Karpas-422 (cell line): Measurements from ENCODE around the gene LPP. TPM values are rescaled to one million over a fixed set of nuclear protein-coding genes. Genes with fewer than 3 reads are reported as not detected.
A peak's percentile ranks its signal among the peaks of the same experiment; 100 is the strongest.

Source experiments
- DNase-seq: peaks from one replicate; pipeline ENCODE4 v3.0.0-alpha.2; 2015
- H2AFZ ChIP-seq: fragments of 200-600 bp; sonication (generic); 2 replicates; pipeline ENCODE4 v1.6.1; 2014; ENCODE audit warnings: antibody characterized with exemption, low read length, mixed read lengths
- H3K27ac ChIP-seq: fragments of 200-600 bp; sonication (generic); 2 replicates; pipeline ENCODE4 v1.5.1; 2014; ENCODE audit warnings: mild to moderate bottlenecking, low read length, moderate library complexity
- H3K27me3 ChIP-seq: fragments of 200-600 bp; sonication (generic); 2 replicates; pipeline ENCODE4 v1.6.1; 2014; ENCODE audit warnings: low read length, mixed read lengths
- H3K36me3 ChIP-seq: fragments of 200-600 bp; sonication (generic); 2 replicates; pipeline ENCODE4 v1.6.1; 2014; ENCODE audit warnings: low read length, mixed read lengths; ENCODE audit not compliant: insufficient read depth
- H3K4me1 ChIP-seq: fragments of 200-600 bp; sonication (generic); 2 replicates; pipeline ENCODE4 v1.6.1; 2014; ENCODE audit warnings: mild to moderate bottlenecking, low read length, mixed read lengths
- H3K4me2 ChIP-seq: fragments of 200-600 bp; sonication (generic); 2 replicates; pipeline ENCODE4 v1.6.1; 2014; ENCODE audit warnings: low read length, low read depth, mild to moderate bottlenecking; ENCODE audit not compliant: poor library complexity, severe bottlenecking
- H3K4me3 ChIP-seq: fragments of 200-600 bp; sonication (generic); 2 replicates; pipeline ENCODE4 v1.5.1; 2014; ENCODE audit warnings: mild to moderate bottlenecking, antibody characterized with exemption, low read length, mixed read lengths
- H3K79me2 ChIP-seq: fragments of 200-600 bp; sonication (generic); 2 replicates; pipeline ENCODE4 v1.6.1; 2014; ENCODE audit warnings: mild to moderate bottlenecking, low read length, mixed read lengths
- H3K9ac ChIP-seq: fragments of 200-600 bp; sonication (generic); 2 replicates; pipeline ENCODE4 v1.6.0; 2014; ENCODE audit warnings: low read length
- H3K9me2 ChIP-seq: fragments of 200-600 bp; sonication (generic), shearing (Covaris generic); replicated peaks from 2 replicates; pipeline ENCODE4 v1.6.0; 2014; ENCODE audit warnings: mild to moderate bottlenecking, low read length, moderate library complexity; ENCODE audit not compliant: insufficient read depth
- H3K9me3 ChIP-seq: fragments of 300-700, 200-600 bp; sonication (generic); 2 replicates; pipeline ENCODE4 v1.6.1; 2014; ENCODE audit warnings: low read length, mixed read lengths
- H4K20me1 ChIP-seq: fragments of 200-600 bp; sonication (generic); 2 replicates; pipeline ENCODE4 v1.6.1; 2014; ENCODE audit warnings: mild to moderate bottlenecking, antibody characterized with exemption, low read length, low read depth; ENCODE audit not compliant: insufficient read depth
- total RNA-seq: library from RNA; depleted of rRNA; stranded (reverse); fragments of >200 nt; shearing (Covaris generic); gene quantifications from 2 replicates; pipeline ENCODE4 v1.2.3, GENCODE V29; 2014; ENCODE audit warnings: low replicate concordance

Gene LPP
- total RNA-seq, 1 experiment from 2014 or later: 88.5 TPM

DNA sequence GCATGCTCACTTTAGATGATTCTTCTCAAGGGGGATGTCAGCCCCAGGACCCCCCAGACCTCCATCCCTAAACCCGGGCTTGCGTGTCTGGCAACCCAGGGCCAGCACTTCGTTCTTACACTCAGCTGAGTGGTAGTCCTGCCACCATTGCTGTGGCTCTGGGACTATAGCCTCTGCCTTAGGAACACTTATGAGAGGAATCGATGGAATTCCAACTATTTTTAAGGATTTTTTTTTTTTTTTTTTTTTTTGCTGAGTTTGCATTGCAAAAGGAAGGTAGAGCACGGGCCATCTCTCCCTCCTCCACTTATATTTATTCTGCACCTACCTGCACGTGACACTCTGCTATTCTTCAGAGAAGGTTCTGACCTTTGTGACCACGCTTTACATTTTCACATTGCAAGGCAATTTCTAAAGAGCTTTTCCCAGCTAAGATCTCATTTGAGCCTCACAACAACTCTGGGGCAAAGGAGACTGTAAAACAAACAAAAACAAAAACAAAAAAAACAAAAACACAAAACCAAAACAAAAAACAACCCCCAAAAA, 113.9 kb downstream of the LPP start:
- DNase-seq: no peak
- H3K9ac ChIP-seq: no peak overlapping the region

DNA sequence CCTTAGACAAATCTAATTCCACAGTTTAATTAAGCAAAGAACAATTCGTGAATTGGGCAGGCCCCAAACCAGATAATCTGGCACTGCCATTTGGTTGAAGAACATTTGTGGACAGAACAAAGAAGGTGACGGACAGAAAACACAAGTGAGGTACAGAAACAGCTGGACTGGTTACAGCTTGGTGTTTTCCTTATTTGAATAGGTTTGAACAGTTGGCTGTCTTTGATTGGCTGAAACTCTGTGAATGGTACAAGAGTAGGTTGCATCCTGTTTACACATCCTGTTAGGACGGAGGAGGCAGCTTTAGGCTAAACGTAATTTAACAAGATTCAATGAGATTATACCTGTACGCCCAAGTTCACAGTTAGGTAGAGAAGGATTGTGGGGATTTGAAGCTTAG, 114.4 kb downstream of the LPP start:
- Histone ChIP-seq H3K36me3 (no peaks in the 10 kb centered on the region), H3K4me2 (no peak overlapping the region), H3K79me2 (no peaks in the 10 kb centered on the region), H4K20me1 (no peaks in the 10 kb centered on the region), H3K9me2 (no peaks in the 10 kb centered on the region), H3K9ac (no peak overlapping the region), H2AFZ (no peak overlapping the region), H3K4me3 (no peak overlapping the region), H3K27ac (no peak overlapping the region), H3K9me3 (no peaks in the 10 kb centered on the region), H3K4me1 (peaks cover 44% of the 10 kb centered on the region), H3K27me3 (no peaks in the 10 kb centered on the region)
- no peak for DNase-seq

More for the DNA sequence above, 113.9 kb downstream of the LPP start:
- H3K36me3 ChIP-seq: no peaks in the 10 kb centered on the region
- H4K20me1 ChIP-seq: no peaks in the 10 kb centered on the region
- H3K4me3 ChIP-seq: no peak overlapping the region
- no peaks in the 10 kb centered on the region for H3K79me2 ChIP-seq
- H3K9me3 ChIP-seq: no peaks in the 10 kb centered on the region
- H3K9me2 ChIP-seq: no peaks in the 10 kb centered on the region
- H3K27me3 ChIP-seq: no peaks in the 10 kb centered on the region
- H3K4me1 ChIP-seq: peaks cover 41% of the 10 kb centered on the region
- H2AFZ ChIP-seq: no peak overlapping the region
- no peak overlapping the region for H3K27ac ChIP-seq
- no peak overlapping the region for H3K4me2 ChIP-seq

DNA sequence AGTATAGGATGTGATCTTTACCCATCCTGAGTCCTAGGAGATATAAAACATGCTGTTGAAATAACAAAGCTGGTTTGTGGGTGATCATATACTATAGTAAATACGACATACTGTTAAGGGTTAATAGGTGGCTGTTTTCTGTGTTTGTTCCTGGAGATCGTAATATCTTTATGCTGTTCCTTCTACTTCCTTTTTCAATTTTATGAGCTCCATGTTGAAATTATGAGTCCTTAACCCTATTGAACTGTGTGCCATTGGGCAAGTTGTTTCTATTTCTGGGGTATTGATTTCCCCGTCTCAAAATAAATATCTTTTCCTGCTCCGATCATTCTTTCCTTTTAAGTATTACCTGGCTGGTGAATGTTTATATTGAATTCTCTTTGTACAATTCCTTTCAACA, 115.1 kb downstream of the LPP start:
- no peaks in the 10 kb centered on the region for H4K20me1 ChIP-seq
- no peak overlapping the region for H2AFZ ChIP-seq
- no peak for DNase-seq
- H3K27me3 ChIP-seq: no peaks in the 10 kb centered on the region
- no peak overlapping the region for H3K4me3 ChIP-seq
- H3K79me2 ChIP-seq: no peaks in the 10 kb centered on the region
- no peak overlapping the region for H3K4me2 ChIP-seq
- no peaks in the 10 kb centered on the region for H3K36me3 ChIP-seq
- no peak overlapping the region for H3K27ac ChIP-seq
- no peak overlapping the region for H3K9ac ChIP-seq
- peaks cover 44% of the 10 kb centered on the region for H3K4me1 ChIP-seq
- H3K9me3 ChIP-seq: no peaks in the 10 kb centered on the region
- no peaks in the 10 kb centered on the region for H3K9me2 ChIP-seq

DNA sequence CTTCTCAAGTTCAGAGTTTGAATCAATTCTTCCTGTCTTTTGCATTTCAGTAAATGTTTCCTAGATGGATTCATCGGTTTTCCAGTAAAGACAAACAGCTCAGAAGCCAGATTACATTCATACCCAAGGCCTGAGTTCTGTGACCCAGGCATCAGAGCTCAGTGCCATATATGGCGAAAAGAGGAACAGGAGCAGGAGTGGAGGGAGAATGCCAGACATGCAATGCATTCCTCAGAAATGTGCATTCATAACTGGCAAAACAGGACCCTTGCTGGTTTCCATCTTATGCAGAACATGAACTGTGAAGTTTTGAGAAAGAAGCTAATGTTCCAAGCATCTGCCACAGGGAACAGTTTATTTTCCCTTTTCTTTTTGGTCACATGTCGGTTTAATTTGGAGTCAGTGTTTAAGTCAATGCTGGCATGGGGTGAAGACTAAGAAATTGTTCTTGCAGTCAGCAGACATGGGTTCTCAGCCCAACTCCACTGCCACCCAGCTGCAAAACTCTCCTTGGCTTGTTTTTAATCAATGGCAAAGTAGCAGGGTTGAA, 116.5 kb downstream of the LPP start:
- Histone ChIP-seq H3K27me3 (no peaks in the 10 kb centered on the region), H3K9ac (peak overlapping the region; percentile 28), H3K4me2 (peak overlapping the region; percentile 24), H3K9me3 (no peaks in the 10 kb centered on the region), H3K79me2 (no peaks in the 10 kb centered on the region), H3K4me3 (no peak overlapping the region), H3K4me1 (peaks cover 37% of the 10 kb centered on the region), H3K36me3 (no peaks in the 10 kb centered on the region), H4K20me1 (no peaks in the 10 kb centered on the region), H3K27ac (no peak overlapping the region), H2AFZ (no peak overlapping the region), H3K9me2 (no peaks in the 10 kb centered on the region)
- peak; percentile 60 for DNase-seq

DNA sequence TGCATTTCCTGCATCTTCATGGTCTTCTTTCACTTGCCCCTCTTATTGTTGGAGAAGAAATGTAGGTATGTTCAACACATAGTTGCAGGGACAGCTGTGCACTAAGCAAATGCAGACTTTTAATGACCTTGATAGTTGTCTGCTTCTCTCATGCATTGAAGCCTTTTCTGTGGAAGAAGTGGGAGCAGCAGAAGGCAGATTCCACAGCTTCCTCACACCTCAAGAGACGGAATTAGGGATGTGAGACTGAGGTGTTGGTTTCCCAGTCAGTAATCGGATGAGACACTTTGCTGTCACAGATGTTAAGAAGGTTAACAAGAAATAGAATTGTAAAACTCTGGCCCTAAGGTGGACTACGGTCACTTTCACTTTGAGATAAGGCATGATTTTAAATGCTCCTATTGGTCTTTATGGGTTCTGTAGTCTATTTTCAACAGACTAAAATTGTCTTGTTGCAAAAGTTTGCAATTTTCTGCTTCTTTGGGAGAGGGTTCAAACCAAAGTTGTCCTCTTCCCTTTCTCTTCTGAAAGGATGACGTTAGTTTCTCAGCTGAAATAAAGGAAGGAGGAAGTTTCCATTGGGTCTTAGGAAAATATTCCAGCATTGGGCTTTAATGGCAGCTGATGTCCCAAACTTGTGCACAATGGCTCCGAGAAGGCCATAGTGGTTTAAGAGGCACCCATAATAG, 117.4 kb downstream of the LPP start:
- DNase-seq: no peak
- H3K4me3 ChIP-seq: no peak overlapping the region; the same call in 1 of the 2 replicates
- no peaks in the 10 kb centered on the region for H3K9me3 ChIP-seq
- no peak overlapping the region for H3K27ac ChIP-seq
- H3K79me2 ChIP-seq: no peaks in the 10 kb centered on the region
- peak overlapping the region; percentile 28 for H3K9ac ChIP-seq
- H3K4me1 ChIP-seq: peaks cover 41% of the 10 kb centered on the region
- no peaks in the 10 kb centered on the region for H3K9me2 ChIP-seq
- H2AFZ ChIP-seq: no peak overlapping the region
- no peaks in the 10 kb centered on the region for H3K36me3 ChIP-seq
- peak overlapping the region; percentile 24 for H3K4me2 ChIP-seq
- H3K27me3 ChIP-seq: no peaks in the 10 kb centered on the region
- no peaks in the 10 kb centered on the region for H4K20me1 ChIP-seq

DNA sequence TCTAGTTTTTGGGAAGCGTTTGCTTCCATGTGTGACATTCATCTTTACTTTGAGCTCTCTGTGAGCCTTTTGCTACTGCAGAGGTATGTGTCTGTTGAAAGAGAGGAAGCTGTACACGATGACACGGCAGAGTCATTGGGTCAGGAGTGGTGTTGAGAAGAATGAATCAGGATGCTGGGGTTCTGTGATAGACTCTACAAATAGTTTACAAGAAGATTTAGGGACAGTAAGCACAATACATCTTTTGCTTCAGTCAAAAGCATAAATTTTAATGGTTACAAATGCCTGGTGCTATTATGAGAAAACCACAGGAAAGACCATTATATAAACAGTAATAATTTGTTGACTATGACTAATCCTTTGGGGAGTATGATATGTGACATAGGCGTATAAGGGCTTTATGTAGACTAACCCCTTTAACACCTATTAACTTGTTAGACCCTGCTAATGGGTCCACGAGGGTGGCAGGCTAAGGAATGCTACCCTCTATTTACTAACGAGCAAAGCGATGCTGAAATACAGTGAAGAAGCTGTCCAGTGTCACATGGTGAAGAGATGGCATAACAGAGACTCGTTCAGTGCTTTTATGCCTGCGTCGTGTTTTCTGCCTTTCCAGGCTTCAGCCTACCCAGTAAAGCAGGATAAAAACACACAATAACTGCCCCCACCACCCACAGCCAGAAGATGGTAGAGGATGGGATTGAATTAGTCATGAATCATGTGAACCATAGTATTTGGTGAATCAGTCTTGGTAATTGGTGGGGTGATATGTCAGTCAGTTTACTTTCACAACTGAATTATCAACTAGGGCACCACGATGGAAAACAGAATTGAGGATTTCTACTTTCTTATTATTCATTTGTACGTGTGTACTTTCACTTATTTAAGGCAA, 118.8 kb downstream of the LPP start:
- no peaks in the 10 kb centered on the region for H3K9me2 ChIP-seq
- no peaks in the 10 kb centered on the region for H3K79me2 ChIP-seq
- no peak overlapping the region for H2AFZ ChIP-seq
- no peaks in the 10 kb centered on the region for H4K20me1 ChIP-seq
- H3K27ac ChIP-seq: no peak overlapping the region
- no peaks in the 10 kb centered on the region for H3K9me3 ChIP-seq
- H3K4me3 ChIP-seq: no peak overlapping the region
- no peaks in the 10 kb centered on the region for H3K36me3 ChIP-seq
- no peak for DNase-seq
- peaks cover 44% of the 10 kb centered on the region for H3K4me1 ChIP-seq
- H3K9ac ChIP-seq: no peak overlapping the region
- no peaks in the 10 kb centered on the region for H3K27me3 ChIP-seq
- no peak overlapping the region for H3K4me2 ChIP-seq

DNA sequence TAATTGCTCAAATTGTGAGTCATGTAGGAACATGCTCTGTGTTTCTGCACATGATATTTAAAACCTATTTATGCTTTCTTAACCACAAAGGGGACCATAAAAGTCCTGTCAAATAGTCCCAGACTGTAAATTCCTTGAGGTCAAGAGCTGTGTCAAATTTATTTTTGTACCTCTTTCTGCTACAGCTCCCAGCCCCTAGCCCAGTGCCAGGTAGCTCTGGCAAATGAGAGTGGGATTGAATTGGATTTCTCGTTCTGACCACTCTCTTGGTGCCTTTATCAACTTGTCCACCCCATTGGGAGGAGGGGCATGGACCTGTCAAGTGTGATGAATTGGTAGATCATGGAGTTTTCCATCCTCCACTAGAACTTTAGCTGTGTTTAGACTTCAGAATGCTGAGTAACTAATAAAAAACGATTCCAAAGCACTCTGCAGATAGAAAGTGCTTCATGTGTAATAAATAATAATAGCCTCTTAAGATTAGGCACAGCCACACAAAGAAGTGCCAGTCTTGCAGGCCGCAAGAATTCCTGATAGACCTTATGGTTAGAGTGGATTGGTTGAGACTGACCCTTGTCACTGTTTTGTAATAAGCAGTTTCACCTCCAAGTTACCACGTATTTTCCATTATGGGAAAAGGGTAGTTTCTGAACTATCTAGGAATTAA, 120.4 kb downstream of the LPP start:
- no peaks in the 10 kb centered on the region for H4K20me1 ChIP-seq
- no peak for DNase-seq
- no peak overlapping the region for H3K27ac ChIP-seq
- H3K27me3 ChIP-seq: no peaks in the 10 kb centered on the region
- H3K4me2 ChIP-seq: no peak overlapping the region
- peaks cover 61% of the 10 kb centered on the region for H3K4me1 ChIP-seq
- no peaks in the 10 kb centered on the region for H3K36me3 ChIP-seq
- H3K79me2 ChIP-seq: no peaks in the 10 kb centered on the region
- H3K4me3 ChIP-seq: no peak overlapping the region
- no peak overlapping the region for H3K9ac ChIP-seq
- no peaks in the 10 kb centered on the region for H3K9me3 ChIP-seq
- H2AFZ ChIP-seq: no peak overlapping the region
- H3K9me2 ChIP-seq: no peaks in the 10 kb centered on the region
